Stomach (tissue), 9 donors: ENCODE measurements around the gene BTNL8. TPM values are rescaled to one million over a fixed set of nuclear protein-coding genes. Genes with fewer than 3 reads are reported as not detected.

Experiments
- DNase-seq, 2 donors: peaks; one replicate each; pipeline versions ENCODE4 v3.0.0 to v3.0.0-alpha.2; 2013 to 2019
- H3K27ac ChIP-seq, 5 donors: fragments of 200-600 bp in 4 of 5; sonication (generic) in 4 of 5; one replicate each; pipeline ENCODE4 v1.5.1; 2013 to 2019; ENCODE audit warnings: mild to moderate bottlenecking in 1 of 5, moderate library complexity in 1 of 5
- H3K27me3 ChIP-seq, 3 donors: fragments of 200-600 bp; sonication (generic); one replicate each; pipeline ENCODE4 v1.5.1; 2017 to 2019; ENCODE audit warnings: mixed run types in 1 of 3
- H3K36me3 ChIP-seq, 4 donors: fragments of 200-600 bp; sonication (generic); 1 replicate in 3 of 4; 2 replicates in 1 of 4; pipeline ENCODE4 v1.5.1; 2016 to 2019
- H3K4me1 ChIP-seq, 4 donors: fragments of 200-600 bp; sonication (generic); one replicate each; pipeline ENCODE4 v1.5.1; 2016 to 2019
- H3K4me3 ChIP-seq, 4 donors: fragments of 200-600 bp; sonication (generic) in 3 of 4; one replicate each; pipeline ENCODE4 v1.5.1; 2016 to 2019; ENCODE audit warnings: mild to moderate bottlenecking in 1 of 4
- H3K9me3 ChIP-seq, 4 donors: fragments of 200-600 bp; sonication (generic); one replicate each; pipeline ENCODE4 v1.5.1; 2016 to 2019
- CTCF ChIP-seq, 7 experiments: fragments of 450-650 bp in 4 of 7; fragments of 200-600 bp in 3 of 7; sonication (generic) in 3 of 7; IDR thresholded peaks; one replicate each; pipeline ENCODE4 v1.5.1; 2016 to 2019; ENCODE audit warnings: antibody characterized with exemption in 7 of 7, control low read depth in 2 of 7, mild to moderate bottlenecking in 1 of 7
- EP300 ChIP-seq: sonication (generic); formaldehyde crosslinking; IDR thresholded peaks from one replicate; pipeline ENCODE4 v1.6.1; 2017; ENCODE audit warnings: antibody characterized with exemption
- POLR2A ChIP-seq, 4 donors: fragments of 450-650 bp; IDR thresholded peaks; one replicate each; pipeline ENCODE4 v1.6.1; 2016; ENCODE audit warnings: antibody characterized with exemption in 4 of 4, control low read depth in 2 of 4, mild to moderate bottlenecking in 1 of 4, moderate library complexity in 1 of 4
- POLR2AphosphoS5 ChIP-seq, 3 donors: sonication (generic); formaldehyde crosslinking; IDR thresholded peaks; one replicate each; pipeline ENCODE4 v1.6.1; 2016; ENCODE audit warnings: antibody characterized with exemption in 3 of 3
- WGBS, 5 donors: extraction: QIAGEN DNeasy Blood & Tissue Kit in 3 of 5; methylation state at CpG; one replicate each; pipeline versions ENCODE4 v1.1.5 to v1.1.7; 2013 to 2018; 5-methylcytosine and 5-hydroxymethylcytosine counted together
- intact Hi-C: fragments of 100-400 bp; cut with DNase I; formaldehyde crosslinking; loops from one replicate; pipeline ENCODE4 v1.15.1; 2023; ENCODE audit warnings: low total_unique reads
- polyA plus RNA-seq, 3 donors: library from polyadenylated mRNA; stranded (reverse); fragments of 200-250 nt; gene quantifications; one replicate each; pipeline ENCODE4 v1.2.3, GENCODE V29; 2013
- total RNA-seq, 5 donors: library from RNA; depleted of rRNA; stranded (reverse); fragments of >200 nt; gene quantifications; one replicate each; pipeline versions ENCODE4 v1.1.0 to v1.2.3, GENCODE V29; 2014 to 2016
- donor health status: healthy with polysubstance abuse.
- donor health status: Bipolar disorder and iron deficiency.
- donor health status: healthy.

Gene BTNL8
- total and polyA plus RNA-seq, 8 donors, result 0.76 to 22.0 (median 4.0) TPM

- no peak overlapping the region for H3K27ac ChIP-seq
- no peaks in the 10 kb centered on the region for H3K4me1 ChIP-seq
- TF ChIP-seq POLR2A (IDR thresholded peaks at IDR 0.05) (no peak), EP300 (no peak), POLR2AphosphoS5 (IDR thresholded peaks at IDR 0.05) (no peak), CTCF (IDR thresholded peaks at IDR 0.05) (no peak)
- H3K27me3 ChIP-seq, result no peaks in the 10 kb centered on the region
- 69 to 92% (median 88%) methylated on average over 1 of the region's 1 CpG for WGBS, 5 donors
- H3K4me3 ChIP-seq, result no peak overlapping the region
- DNase-seq, result no peak
- intact Hi-C loops, result no loop called here
- H3K36me3 ChIP-seq, result no peaks in the 10 kb centered on the region
- peaks cover 0 to 40% (median 29%) of the 10 kb centered on the region in 4 donors for H3K9me3 ChIP-seq
These were observed 24.0 kb downstream of the BTNL8 start for GRCh38 chr5:180922932-180923331.

GRCh38 chr5:180932660-180933059, 33.7 kb downstream of the BTNL8 start:
- Histone ChIP-seq H3K27ac (no peak overlapping the region), H3K9me3 (peaks cover 8 to 40% (median 36%) of the 10 kb centered on the region in 4 donors), H3K4me3 (no peak overlapping the region), H3K4me1 (no peaks in the 10 kb centered on the region), H3K36me3 (no peaks in the 10 kb centered on the region), H3K27me3 (no peaks in the 10 kb centered on the region)
- intact Hi-C loops, result no loop called here
- DNase-seq, result no peak
- no peak for TF ChIP-seq POLR2A (IDR thresholded peaks at IDR 0.05)
- TF ChIP-seq POLR2AphosphoS5 (IDR thresholded peaks at IDR 0.05), result no peak
- no peak for TF ChIP-seq EP300
- no peak for TF ChIP-seq CTCF (IDR thresholded peaks at IDR 0.05)

GRCh38 chr5:180935203-180935602, 36.2 kb downstream of the BTNL8 start:
- no peak for DNase-seq
- Histone ChIP-seq H3K36me3 (no peaks in the 10 kb centered on the region), H3K27me3 (peaks cover 0 to 4% (median 0%) of the 10 kb centered on the region in 3 donors), H3K9me3 (peaks cover 8 to 55% (median 48%) of the 10 kb centered on the region in 4 donors), H3K4me1 (no peaks in the 10 kb centered on the region), H3K4me3 (no peak overlapping the region), H3K27ac (no peak overlapping the region)
- no peak for TF ChIP-seq POLR2A (IDR thresholded peaks at IDR 0.05)
- TF ChIP-seq CTCF (IDR thresholded peaks at IDR 0.05), result no peak
- no peak for TF ChIP-seq POLR2AphosphoS5 (IDR thresholded peaks at IDR 0.05)
- TF ChIP-seq EP300, result no peak
- 60 to 83% (median 67%) methylated on average over 3 to 4 of the region's 4 CpGs for WGBS, 5 donors
- intact Hi-C loops, result no loop called here

DNA sequence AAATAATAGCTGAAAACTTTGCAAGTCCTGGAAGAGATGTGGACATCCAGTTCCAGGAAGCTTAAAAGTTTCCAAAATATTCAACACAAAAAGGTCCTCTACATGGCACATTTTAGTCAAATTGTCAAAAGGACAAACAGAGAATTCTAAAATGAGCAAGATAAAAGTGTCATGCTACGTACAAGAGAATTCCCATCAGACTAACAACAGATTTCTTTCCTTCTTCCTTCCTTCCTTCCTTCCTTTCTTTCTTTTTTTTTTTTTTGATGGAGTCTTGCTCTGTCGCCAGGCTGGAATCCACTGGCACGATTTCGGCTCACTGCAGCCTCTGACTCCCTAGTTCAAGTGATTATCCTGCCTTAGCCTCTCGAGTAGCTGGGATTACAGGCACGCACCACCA, 39.3 kb downstream of the BTNL8 start:
- H3K36me3 ChIP-seq, result no peaks in the 10 kb centered on the region
- peaks cover 0 to 4% (median 0%) of the 10 kb centered on the region in 3 donors for H3K27me3 ChIP-seq
- H3K27ac ChIP-seq, result no peak overlapping the region
- 77 to 89% (median 78%) methylated on average over 6 of the region's 6 CpGs for WGBS, 5 donors
- intact Hi-C loops, result no loop called here
- no peaks in the 10 kb centered on the region for H3K4me1 ChIP-seq
- TF ChIP-seq CTCF (IDR thresholded peaks at IDR 0.05), result no peak
- H3K9me3 ChIP-seq, result peaks cover 8 to 51% (median 47%) of the 10 kb centered on the region in 4 donors
- no peak for DNase-seq
- H3K4me3 ChIP-seq, result no peak overlapping the region
